ENCODE measurements around the gene FRMD4A.
A peak's percentile ranks its signal among the peaks of the same experiment; 100 is the strongest.

Gene FRMD4A

DNA sequence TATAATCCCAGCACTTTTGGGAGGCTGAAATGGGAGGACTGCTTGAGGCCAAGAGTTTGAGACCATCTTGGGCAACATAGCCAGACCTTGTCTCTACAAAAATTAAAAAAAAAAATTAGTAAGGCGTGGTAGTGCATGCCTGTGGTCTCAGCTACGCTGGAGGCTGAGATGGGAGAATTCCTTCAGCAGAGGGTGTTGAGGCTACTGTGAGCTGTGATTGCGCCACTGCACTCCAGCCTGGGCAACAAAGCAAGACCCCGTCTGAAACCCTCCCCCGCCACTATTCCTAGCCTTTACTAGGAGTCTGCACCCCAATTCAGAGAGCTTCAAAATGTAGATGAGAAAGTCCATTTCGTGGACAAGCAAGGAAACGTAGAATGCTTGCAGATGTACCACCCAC is 648.8 kb downstream of the FRMD4A start:
- DNase-seq: no peak

DNA sequence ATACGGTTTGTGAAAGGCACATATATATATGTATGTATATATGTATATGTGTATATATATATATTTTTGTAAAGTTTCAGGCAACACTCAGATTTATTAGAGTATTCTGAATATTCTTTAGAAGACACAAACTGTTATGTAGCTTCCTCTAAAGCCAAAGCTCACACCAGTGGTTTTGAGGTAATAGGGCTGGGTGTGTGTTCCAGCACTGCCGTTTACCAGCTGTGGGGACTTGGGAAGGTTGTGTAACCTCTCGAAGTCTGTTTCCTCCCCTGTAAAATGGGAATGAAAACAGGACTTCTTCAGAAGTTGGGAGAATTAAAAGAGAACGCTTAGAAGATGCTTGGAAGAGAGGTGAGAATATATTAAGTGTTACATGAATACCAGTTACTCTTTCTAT is 649.2 kb downstream of the FRMD4A start:
- DNase-seq: no peak

DNA sequence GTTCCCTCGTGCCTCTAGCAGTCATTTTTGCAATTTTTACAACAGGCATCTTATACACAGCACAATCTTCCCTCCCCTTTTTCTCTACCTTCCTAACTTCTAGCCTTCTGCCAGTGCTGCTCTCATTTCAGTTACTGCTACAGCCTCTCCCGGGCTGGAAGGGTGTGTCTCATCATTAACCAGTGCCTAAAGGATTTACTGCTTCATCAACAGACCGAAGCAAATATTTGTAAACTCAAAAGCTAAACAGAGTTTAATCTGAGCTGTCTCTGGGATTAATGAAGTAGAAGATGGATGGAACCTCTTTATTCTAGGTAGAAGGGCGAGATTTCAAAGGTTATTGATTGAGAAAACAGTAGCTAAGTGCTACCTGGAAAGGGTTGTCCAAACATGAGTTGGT is 649.6 kb downstream of the FRMD4A start:
- DNase-seq: no peak

DNA sequence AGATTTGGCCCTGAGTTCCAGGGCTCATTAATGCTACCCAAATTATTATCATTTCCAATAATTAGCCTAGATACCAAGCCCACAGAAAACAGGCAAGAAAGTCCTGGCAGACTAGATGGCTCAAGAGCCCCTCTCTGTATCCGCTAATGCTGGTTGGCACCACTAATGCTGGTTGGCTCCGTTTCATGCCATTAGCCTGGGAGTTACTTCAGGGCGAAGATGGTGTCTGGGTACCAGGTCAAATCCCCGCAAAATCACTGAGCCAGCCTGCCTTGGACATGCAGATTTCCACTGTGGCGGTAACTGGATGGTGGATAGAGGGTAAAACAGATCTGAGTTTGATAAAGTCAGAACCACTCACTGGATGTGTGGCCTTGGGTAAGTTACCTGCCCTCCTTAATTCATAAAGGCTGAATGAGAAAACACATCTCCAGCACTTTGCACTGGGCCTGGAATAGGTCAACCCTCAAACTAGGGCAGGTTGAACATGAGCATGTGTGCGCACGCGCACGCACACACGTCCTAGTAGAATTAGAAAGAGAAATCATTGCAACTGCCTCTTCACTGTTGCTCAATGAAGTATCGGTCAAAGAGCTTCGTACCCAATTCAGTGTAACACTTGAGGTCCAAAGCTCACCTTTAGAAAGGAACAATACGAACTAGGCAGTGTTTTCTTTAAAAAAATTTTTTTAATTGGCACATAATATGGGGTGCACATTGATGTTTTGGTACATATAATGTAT is 652.5 kb downstream of the FRMD4A start:
- DNase-seq: no peak

DNA sequence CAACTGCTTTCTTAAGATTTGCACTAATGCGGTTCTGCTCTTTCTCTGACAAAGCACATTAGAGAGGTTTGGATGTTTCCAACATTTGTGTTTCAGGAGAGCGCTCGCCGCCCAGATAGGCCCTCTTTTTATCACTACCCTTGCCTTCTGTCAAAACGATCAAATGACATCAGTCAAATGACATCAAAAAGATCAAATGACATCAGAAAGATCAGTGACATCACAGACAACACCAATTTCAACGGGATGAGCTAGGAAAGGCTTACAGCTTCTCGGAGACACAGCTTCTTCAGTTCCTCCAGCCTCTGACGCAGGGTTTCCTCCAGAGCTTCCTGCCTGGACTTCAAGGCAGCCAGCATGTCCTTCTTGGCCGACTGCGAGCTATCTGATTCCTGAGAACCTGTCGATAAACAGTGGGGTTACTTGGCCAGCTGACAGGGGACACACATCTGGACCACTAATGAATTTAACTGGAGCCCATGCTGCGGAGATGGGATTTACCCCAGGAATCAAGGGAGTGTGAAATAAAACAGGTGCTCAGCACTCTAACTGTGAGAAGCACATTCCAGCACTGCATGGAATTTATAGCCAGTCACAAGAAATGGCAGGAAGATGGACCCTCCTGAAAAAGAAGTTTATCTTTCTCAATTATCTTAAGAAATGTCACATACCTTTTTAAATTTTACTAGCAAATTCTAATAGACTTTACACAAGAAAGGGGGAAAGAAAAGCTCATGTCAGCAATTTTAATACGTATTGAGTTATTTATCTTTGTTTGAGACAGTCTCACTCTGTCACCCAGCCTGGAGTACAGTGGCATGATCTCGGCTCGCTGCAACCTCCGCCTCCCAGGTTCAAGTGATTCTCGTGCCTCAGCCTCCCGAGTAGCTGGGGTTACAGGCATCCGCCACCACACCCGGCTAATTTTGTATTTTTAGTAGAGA is 655.8 kb downstream of the FRMD4A start:
- no peak for DNase-seq

DNA sequence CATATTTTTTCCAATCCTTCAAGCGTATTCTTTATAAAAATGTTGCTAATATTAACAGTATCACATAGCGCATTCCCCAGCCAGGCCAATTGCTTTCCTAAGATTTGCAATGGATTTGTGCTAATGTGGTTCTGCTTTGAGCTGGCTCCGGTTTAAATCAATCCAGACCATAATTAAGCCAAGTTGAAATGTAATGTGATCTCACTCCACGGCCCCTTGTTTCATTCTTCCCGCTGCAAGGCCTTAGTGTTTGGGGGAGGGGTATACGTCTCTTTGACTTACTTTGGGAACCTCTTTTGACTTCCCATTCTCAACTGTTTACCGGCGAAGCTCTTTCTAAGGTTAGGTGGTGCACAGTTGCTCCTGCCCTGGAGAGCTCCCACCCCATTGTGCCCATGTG is 657.6 kb downstream of the FRMD4A start:
- no peak for DNase-seq

DNA sequence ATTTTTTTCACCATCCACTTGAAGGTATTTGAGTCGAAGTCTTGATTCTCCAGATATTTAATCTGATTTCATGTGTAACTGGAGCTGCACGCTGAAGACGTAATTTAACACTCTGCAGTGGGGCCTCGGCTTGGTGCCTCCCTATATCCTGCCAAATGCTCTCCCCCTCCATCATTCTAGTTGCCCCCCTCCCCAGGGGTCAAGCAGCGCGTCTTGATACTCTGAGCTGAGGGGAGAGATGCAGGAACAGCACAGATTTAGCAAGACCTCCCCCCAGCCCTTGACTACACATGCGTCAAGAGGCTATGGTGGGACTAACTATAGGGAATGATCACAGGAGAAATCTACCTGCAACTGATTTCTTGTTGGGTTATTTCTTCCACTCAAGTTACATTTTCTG is 658.2 kb downstream of the FRMD4A start:
- no peak for DNase-seq

DNA sequence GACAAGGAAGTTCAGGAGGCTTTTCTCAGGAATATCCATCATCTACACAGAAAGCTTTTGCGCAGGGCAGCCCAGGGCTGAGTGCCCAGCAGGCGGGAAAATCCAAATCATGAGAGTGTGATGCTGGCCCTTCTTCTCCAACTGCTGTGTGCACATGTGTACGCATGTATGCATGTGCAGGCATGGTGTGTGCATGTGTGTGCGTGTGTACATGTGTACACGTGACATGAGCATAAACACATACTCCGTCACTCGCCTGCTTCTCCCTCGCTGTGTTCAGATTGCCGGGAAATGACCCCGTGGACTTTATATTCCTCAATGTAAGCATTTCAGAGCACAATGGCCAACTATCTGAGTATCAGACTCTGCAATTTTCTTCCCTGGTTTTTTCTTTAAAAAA is 658.8 kb downstream of the FRMD4A start:
- DNase-seq: no peak

DNA sequence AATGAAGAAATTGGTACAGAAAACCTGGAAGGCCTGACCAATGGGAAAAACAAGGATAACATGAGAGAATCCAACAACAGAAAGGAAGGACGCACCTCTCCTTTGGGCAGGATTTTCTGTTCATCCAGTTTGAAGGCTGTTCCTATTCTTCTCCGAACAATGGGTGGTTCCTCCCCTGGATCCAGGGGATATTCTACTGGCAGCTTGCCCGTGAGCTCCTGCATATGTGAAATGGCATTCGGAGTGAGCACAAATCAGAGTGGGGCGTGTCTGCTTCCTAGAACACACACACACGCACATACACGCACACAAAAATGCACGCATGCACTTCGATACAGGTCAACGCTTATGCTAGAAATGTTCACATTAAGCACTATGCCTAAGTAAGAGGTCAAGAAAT is 660.4 kb downstream of the FRMD4A start:
- no peak for DNase-seq

DNA sequence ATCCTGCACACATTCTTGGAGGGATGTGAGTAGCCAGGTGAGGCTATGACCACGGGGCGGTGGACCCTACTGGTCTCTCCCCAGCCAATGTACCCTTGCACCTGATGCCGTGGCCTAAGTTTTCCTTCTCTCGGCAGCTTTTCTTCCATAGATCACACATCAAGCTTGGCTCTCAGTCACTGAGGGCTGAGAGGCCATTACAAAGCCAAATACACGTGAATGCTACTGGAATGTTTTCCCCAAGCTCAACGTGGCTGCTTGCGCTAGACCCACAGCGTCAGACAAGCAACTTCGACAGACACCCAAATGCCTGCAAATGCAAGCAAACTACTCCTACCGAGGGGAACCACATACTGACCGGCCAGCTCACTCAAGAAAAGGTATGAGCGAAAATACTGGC is 660.8 kb downstream of the FRMD4A start:
- DNase-seq: no peak

DNA sequence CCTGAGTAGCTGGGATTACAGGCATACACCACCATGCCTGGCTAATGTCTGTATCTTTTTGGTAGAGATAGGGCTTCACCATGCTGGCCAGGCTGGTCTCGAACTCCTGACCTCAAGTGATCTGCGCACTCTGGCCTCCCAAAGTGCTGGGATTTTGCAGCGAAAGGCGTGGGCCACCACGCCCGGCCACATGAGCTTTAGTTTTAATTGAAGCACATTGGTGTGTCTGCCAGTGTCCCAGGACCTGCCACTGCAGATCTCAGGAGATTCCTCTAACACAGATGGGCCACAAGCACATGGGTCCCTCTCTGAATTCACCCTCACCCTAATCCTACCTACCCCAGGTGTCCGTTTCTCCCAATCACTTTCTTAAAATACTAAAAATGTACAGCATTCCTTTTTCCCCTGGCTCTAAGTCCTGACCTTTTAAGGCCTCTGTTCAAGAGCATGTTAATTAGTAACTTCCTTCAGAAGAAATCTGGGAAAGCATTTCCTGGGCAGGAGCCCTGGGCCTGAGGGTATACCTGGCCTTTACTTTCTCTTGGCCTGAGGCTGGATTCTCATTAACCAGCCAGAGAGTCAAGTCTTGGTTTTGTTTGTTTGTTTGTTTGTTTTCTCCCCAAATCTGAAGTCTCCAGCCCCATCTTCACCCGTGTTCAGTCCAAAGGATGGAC is 661.4 kb downstream of the FRMD4A start:
- DNase-seq: no peak

DNA sequence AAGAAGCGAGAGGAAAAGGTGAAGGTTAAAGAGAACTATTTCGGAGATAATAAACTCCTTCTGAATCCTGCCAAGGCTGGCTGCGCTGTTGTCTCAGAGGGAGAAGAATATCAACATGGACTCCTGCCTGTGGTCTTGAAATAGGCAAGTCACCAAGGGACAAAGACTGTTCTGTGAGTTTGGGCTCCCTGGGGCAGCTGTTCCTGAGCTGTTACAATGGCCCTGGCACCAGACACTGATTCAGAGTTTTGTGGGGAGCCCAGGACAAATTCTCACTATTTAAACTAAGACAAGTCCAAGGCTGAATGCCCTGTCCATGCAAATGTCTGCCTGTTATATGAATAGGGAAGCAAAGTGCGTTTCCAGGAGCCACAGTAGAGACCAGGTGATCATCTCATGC is 662.6 kb downstream of the FRMD4A start:
- DNase-seq: no peak

DNA sequence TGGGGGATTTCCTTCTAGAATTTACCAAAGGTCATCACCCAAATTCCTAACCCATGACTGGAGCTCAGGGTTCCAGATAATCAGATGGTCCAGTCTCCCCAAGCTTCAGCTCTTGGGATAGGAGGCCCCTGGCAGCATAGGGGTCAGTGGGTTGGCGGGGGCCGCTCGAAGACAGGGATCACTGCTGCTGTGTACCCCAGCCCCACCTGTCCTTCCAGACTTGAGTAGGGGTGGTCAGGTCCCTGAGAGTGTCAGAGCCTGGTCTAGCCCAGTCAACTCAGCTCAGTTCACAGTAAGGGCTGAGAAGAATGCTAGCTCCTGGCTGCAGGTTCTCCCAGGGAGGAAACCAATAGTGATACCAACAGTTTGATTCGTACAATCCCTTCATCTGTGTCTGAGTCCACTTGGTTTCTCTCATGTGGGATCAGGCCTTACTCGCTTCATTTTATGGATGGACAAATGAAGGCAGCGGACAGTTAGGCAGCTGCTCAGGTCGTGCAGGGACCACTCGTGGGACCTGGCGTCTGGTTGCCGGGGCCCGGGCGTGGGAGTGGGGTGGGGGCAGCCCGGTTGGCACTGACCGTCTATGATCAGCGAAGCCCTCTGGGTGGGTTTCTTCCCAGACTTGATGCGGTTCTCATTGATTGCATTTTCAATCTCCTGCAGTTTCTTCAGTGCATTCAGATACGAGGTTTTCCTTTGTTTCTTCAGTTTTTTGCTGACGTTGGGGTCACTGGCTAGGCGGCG is 665.0 kb downstream of the FRMD4A start:
- DNase-seq: no peak

DNA sequence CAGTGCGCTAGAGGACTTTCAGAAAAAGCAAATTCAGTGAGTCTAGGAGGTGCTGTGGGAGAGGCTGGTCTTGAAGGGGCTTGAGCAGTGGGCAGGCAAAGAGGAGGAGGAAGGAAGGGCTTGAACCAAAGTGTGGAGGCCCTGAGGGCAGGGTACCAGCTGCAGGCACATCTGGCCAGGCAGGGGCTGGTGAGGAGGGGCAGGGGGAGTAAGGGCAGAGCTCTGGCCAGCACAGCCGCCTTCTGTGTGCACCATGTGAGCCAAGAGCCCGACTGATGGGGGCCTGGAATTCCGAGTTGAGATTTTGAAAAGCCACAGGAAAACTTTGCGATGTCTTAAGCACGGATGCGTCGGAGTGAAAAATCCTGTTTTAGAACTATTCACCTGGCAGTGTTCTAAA is 669.5 kb downstream of the FRMD4A start:
- no peak for DNase-seq

DNA sequence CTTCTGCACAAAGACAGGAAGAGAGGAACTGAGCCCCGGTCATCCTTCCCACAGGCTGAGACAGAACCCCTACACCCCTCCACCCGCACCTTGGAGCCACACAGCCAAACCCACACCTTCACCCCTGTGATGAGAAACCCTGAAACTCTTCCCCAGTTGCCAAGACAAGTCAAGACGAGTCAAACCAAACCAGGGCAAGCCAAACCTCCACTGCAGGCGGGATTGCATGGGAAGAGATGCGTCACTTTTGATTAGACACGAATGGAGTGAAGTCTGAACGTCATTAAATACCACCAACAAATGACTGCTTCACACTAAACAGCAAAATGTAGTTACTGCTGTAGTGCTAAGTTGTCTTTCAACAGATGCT is 670.2 kb downstream of the FRMD4A start:
- no peak for DNase-seq

DNA sequence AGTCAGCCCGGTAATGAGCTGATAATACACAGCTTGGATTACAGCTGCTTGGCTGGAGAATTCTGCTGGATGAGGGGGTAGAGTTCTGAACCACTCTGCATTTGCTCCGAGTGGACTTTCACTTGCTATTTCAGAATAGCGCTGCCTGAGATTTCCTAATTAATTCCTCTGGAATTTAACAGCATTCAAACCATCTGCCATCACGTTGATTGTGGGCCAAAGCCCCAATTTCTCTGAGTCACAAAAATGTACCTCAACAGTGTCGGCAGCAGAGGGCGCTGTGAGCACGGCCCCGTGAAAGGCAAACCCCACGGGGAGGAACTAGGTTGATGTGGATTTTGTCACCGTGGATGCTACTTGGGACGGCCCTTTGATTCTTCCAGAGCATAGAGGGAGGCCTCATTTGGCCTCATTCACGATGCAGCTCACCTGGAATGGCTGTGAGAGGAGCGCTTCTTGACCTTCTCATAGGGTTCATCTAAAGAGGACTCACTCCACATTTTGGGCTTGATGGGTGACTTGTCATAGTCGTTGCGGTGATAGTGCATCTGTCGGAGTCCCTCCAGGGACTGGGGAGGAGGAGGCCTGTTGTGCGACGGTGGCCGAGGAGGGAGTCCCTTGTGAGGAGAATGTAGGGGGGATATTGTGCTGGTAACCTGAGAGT is 670.7 kb downstream of the FRMD4A start:
- DNase-seq: peak; percentile 58

DNA sequence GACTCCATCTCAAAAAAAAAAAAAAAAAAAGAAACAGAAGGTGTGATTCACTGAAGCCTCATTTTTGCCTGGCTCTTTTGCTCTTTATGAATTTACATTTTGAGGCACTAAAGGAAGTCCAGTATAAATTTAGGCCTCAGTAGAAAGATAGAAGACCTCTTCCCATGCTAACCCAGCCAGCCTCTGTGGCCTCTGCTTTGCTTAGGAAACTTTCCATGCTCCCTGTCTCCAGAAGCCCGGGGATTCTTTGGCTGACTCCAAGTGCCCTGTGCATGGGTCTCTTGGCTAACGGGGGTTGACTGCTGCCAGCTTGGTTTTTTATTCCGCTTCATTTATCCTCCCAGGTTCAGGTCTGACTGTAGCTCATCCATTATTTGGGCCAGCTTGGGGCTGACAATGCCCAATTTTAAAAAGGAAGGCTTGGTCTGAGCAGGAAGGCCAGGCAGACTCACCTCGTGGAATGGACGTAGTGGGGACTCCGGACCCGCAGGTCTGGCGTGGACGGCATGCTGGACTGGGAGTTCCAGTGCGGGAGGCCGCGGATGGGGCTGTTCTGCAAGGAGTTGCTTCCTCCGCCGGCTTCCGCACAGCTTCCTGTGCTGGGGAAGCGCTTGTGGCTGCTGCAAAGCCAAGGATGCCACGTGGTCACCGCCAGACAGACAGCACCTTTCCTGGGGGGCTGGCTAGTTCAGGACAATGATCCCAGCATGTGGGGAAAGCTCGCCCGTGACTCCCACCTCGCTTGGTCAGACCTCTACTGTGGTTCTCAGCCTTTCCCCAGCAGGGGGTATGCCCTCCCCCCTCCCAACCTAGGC is 671.6 kb downstream of the FRMD4A start:
- DNase-seq: no peak

DNA sequence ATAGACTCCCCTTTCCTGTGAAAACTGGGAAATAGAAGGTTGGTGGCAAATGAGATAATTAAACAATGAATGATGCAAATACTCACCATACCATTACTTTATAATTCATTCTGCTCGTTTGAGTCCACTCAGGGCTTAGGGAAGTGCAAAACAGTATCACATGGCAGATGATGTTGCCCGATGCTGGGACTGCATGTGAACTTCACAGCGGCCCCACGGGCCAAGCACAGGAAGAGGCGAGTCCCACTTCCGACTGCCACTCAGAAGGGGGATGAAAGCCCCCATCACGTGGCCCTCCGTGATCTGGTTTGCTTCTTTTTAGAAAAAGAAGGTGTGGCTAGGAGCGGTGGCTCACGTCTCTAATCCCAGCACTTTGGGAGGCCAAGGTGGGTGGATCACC is 672.5 kb downstream of the FRMD4A start:
- DNase-seq: no peak

DNA sequence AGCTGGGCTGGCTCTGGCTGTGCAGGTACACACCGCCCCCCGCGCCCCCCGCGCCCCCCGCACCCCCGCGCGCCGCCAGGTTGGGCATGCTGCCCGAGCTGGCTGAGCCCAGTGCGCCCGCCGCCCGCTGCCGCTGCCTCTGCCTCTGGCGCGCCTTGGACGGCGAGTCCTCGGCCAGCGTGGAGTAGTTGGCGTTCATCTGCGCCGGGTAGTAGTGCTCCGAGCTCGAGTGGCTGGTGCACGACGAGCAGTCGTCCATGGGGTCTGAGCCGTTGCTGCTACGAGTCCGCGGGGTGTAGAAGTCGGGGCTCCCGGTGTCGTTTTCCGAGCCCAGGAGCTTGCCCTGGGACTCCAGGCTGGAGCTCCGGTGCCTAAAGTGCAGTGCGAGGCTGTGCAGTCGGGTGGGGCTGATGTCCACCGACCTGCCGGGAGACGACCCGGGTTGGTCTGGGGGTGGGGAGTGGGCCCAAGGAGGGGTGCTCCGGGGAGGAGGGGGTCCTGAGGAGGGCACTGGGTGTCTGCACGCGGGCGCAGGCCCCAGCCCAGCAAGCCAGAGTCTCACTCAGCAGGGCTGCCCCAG is 673.5 kb downstream of the FRMD4A start:
- no peak for DNase-seq

DNA sequence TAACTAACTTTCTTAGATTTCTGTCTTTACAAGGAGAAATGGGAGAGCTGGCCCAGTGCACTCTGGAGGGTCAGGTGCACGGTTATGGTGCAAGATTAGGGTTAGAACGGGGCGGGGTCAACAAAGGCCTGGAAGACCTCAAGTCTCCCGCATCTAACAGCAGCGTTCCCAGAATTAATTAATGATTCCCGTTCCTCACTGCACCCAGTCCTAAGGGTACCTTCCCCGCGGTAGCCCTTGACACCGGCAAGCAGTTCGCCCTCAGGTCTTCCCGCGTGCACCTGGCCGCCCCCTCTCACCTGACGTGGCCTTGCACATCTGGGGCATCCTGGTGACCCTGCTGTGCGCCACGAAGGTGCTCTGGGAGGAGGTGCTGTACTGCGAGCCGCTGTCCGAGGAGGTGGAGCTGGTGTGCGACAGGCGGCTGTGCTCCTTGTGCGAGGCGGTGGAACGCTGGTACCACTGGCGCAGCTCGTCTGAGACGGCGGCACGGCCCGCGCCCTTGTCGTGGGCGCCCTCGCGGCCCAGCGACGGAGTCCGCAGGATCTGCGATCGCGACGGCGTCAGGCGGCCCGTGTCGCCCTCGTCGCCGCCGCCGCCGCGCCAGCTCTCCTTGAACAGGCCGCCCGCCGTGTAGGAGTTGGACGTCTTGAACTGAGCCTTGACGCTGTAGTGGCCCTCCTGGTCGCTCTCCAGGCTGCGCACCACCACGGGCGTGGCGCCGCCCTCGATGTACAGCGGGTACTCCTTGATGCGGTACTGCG is 674.2 kb downstream of the FRMD4A start:
- no peak for DNase-seq

Data from CD4-positive, alpha-beta T cell treated with Interleukin-21 for 1 hour (primary cell).